ENCODE data around the gene OR6B3. TPM values are rescaled to one million over a fixed set of nuclear protein-coding genes. Genes with fewer than 3 reads are reported as not detected.

The OR6B3 gene
- total RNA-seq, 2 donors from 2014 or later, result not detected

- TF ChIP-seq POLR2AphosphoS5 (IDR thresholded peaks at IDR 0.05) (no peak), POLR2A (IDR thresholded peaks at IDR 0.05) (no peak)
- TF ChIP-seq, protein P1, sequence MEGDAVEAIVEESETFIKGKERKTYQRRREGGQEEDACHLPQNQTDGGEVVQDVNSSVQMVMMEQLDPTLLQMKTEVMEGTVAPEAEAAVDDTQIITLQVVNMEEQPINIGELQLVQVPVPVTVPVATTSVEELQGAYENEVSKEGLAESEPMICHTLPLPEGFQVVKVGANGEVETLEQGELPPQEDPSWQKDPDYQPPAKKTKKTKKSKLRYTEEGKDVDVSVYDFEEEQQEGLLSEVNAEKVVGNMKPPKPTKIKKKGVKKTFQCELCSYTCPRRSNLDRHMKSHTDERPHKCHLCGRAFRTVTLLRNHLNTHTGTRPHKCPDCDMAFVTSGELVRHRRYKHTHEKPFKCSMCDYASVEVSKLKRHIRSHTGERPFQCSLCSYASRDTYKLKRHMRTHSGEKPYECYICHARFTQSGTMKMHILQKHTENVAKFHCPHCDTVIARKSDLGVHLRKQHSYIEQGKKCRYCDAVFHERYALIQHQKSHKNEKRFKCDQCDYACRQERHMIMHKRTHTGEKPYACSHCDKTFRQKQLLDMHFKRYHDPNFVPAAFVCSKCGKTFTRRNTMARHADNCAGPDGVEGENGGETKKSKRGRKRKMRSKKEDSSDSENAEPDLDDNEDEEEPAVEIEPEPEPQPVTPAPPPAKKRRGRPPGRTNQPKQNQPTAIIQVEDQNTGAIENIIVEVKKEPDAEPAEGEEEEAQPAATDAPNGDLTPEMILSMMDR (IDR thresholded peaks at IDR 0.05), result no peak
- H3K4me3 ChIP-seq, result no peak overlapping the region
- H3K27ac ChIP-seq, result no peak overlapping the region
- WGBS, result 93% methylated on average over 11 of the region's 11 CpGs
- no peaks in the 10 kb centered on the region for H3K9me3 ChIP-seq
- peaks cover 0 to 15% of the 10 kb centered on the region in 2 donors for H3K36me3 ChIP-seq
- H3K27me3 ChIP-seq (replicated peaks; ENCODE audit: insufficient read depth), result no peaks in the 10 kb centered on the region
- intact Hi-C loops (cut with DNase I), result no loop called here
- no peaks in the 10 kb centered on the region for H3K4me1 ChIP-seq (replicated peaks)
- DNase-seq (ENCODE audit: low spot score), result no peak
Measured at GRCh38 chr2:240018071-240018750, 35.1 kb downstream of the OR6B3 start.

DNA sequence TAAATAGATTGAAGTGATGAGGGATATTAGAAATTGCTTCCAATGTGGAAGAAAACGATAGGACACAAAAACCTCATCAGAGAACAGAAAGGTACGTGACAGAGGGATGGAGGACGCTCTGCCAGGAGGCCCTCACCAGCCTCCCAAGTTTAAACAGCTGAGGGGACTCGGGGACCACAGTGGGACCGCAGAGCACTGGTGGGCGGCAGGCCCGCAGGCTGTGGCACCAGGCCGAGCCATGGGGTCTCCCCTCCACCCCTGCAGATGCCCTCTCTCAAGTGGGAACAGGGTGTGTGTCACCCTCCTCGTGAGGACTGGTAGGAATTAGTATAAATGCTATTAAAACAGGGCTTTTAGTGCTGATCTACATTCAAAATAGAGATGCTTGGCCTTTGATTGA lies 39.0 kb downstream of the OR6B3 start:
- Histone ChIP-seq H3K4me3 (no peak overlapping the region), H3K27ac (no peak overlapping the region), H3K9me3 (no peaks in the 10 kb centered on the region), H3K36me3 (peaks cover 0 to 11% of the 10 kb centered on the region in 2 donors), H3K4me1 (replicated peaks) (no peaks in the 10 kb centered on the region), H3K27me3 (replicated peaks; ENCODE audit: insufficient read depth) (no peaks in the 10 kb centered on the region)
- no peak for DNase-seq (ENCODE audit: low spot score)
- WGBS, result 97% methylated on average over 9 of the region's 9 CpGs
- TF ChIP-seq, protein P1 (IDR thresholded peaks at IDR 0.05), result no peak
- TF ChIP-seq POLR2A (IDR thresholded peaks at IDR 0.05) (no peak), POLR2AphosphoS5 (IDR thresholded peaks at IDR 0.05) (no peak)
- intact Hi-C loops (cut with DNase I), result no loop called here

DNA sequence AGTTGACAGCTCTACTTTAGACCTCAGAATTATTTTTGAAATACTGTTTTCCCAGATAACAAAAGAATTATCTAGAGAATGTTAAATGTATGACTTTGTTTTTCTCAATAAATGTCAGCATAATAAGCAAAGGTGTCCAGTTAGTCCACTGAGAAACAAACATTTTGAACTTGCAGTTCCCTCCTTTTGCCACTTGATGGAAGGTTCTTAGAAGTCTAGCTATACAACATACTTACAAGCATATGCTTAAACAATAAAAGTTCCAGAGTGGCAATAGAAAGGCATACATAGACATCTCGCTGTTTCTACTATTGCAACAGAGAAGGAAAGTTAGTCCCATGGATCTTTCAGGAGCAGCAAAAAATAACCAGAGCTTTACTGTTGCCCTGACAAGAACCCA lies 40.0 kb downstream of the OR6B3 start:
- H3K9me3 ChIP-seq, result no peaks in the 10 kb centered on the region
- WGBS, result 93% methylated on average over 1 of the region's 1 CpG
- H3K27ac ChIP-seq, result no peak overlapping the region
- no peaks in the 10 kb centered on the region for H3K27me3 ChIP-seq (replicated peaks; ENCODE audit: insufficient read depth)
- intact Hi-C loops (cut with DNase I), result no loop called here
- H3K4me1 ChIP-seq (replicated peaks), result no peaks in the 10 kb centered on the region
- TF ChIP-seq, protein P1 (IDR thresholded peaks at IDR 0.05), result no peak
- TF ChIP-seq POLR2A (IDR thresholded peaks at IDR 0.05) (no peak), POLR2AphosphoS5 (IDR thresholded peaks at IDR 0.05) (no peak)
- H3K4me3 ChIP-seq, result no peak overlapping the region
- peaks cover 0 to 10% of the 10 kb centered on the region in 2 donors for H3K36me3 ChIP-seq
- DNase-seq (ENCODE audit: low spot score), result no peak

- TF ChIP-seq POLR2A (IDR thresholded peaks at IDR 0.05) (no peak), POLR2AphosphoS5 (IDR thresholded peaks at IDR 0.05) (no peak)
- TF ChIP-seq, protein P1 (IDR thresholded peaks at IDR 0.05), result no peak
- no peak for DNase-seq (ENCODE audit: low spot score)
- no peak overlapping the region for H3K27ac ChIP-seq
- H3K4me3 ChIP-seq, result no peak overlapping the region
- WGBS, result 69% methylated on average over 7 of the region's 7 CpGs
- no peaks in the 10 kb centered on the region for H3K9me3 ChIP-seq
- no peaks in the 10 kb centered on the region for H3K27me3 ChIP-seq (replicated peaks; ENCODE audit: insufficient read depth)
- intact Hi-C loops (cut with DNase I), result no loop called here
- no peaks in the 10 kb centered on the region for H3K4me1 ChIP-seq (replicated peaks)
- H3K36me3 ChIP-seq, result peaks cover 0 to 6% of the 10 kb centered on the region in 2 donors
Measured at GRCh38 chr2:240002983-240003382, 50.3 kb downstream of the OR6B3 start.

DNA sequence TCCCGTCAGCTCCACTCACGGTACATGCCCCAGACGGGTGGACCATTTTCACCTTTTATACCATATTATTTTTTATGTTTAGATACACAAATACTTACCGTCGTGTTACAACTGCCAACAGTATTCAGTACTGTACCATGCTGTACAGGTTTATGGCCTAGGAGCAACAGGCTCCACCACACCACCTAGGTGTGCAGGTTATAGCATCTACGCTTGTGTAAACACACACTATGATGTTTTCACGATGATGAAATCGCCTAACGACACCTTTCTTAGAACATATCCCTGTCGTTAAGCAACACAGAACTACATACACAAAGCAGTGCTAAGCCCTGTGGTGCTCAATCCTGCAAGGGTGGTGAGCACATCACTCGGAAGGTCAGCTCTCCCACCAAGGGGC lies 52.6 kb downstream of the OR6B3 start:
- intact Hi-C loops (cut with DNase I), result no loop called here
- Histone ChIP-seq H3K9me3 (no peaks in the 10 kb centered on the region), H3K4me3 (no peak overlapping the region), H3K27me3 (replicated peaks; ENCODE audit: insufficient read depth) (no peaks in the 10 kb centered on the region), H3K27ac (no peak overlapping the region), H3K36me3 (peaks cover 0 to 6% of the 10 kb centered on the region in 2 donors), H3K4me1 (replicated peaks) (no peaks in the 10 kb centered on the region)
- DNase-seq (ENCODE audit: low spot score), result no peak
- no peak for TF ChIP-seq POLR2AphosphoS5 (IDR thresholded peaks at IDR 0.05)
- no peak for TF ChIP-seq POLR2A (IDR thresholded peaks at IDR 0.05)
- TF ChIP-seq, protein P1 (IDR thresholded peaks at IDR 0.05), result no peak
- 82% methylated on average over 11 of the region's 11 CpGs for WGBS

Measured in prostate gland (tissue), 2 donors.